HG02973 (cell line): Measurements from ENCODE around the gene IFI44L.

Experiments used
- ATAC-seq: cut with Tn5 transposase; IDR thresholded peaks from one replicate; pipeline ENCODE4 v1.9.1; 2021; ENCODE audit warnings: moderate library complexity; ENCODE audit not compliant: unreplicated experiment

Gene IFI44L

GRCh38 chr1:78619803-78620579 lies at the start of gene IFI44L:
TSS of gene IFI44L (plus strand) at chr1:78620448. CDS start at chr1:78627916, 7,468 bp downstream.
- ATAC-seq, result peak; percentile 32

GRCh38 chr1:78570539-78570938 lies 49.7 kb upstream of the IFI44L start:
- no peak for ATAC-seq

- no peak for ATAC-seq
These were observed 42.8 kb upstream of the IFI44L start for GRCh38 chr1:78577257-78578100.

GRCh38 chr1:78586572-78586971 lies 33.7 kb upstream of the IFI44L start:
- ATAC-seq, result no peak

GRCh38 chr1:78587211-78587610 lies 33.0 kb upstream of the IFI44L start:
- no peak for ATAC-seq

- ATAC-seq, result no peak
These were observed 28.3 kb upstream of the IFI44L start for GRCh38 chr1:78591971-78592370.

- no peak for ATAC-seq
These were observed 21.0 kb upstream of the IFI44L start for GRCh38 chr1:78599294-78599693.

GRCh38 chr1:78601068-78601467 lies 19.2 kb upstream of the IFI44L start:
- no peak for ATAC-seq

GRCh38 chr1:78603206-78603605 lies 17.0 kb upstream of the IFI44L start:
- ATAC-seq, result no peak

- no peak for ATAC-seq
These were observed 15.6 kb upstream of the IFI44L start for GRCh38 chr1:78604643-78605042.

GRCh38 chr1:78606274-78606673 lies 14.0 kb upstream of the IFI44L start:
- ATAC-seq, result no peak

- ATAC-seq, result no peak
These were observed 12.8 kb upstream of the IFI44L start for GRCh38 chr1:78607334-78607927.

GRCh38 chr1:78607944-78608343 lies 12.3 kb upstream of the IFI44L start:
- no peak for ATAC-seq

- ATAC-seq, result peak; percentile 38
These were observed 2.6 kb upstream of the IFI44L start for GRCh38 chr1:78617615-78618026.

- ATAC-seq, result no peak
These were observed 1.2 kb upstream of the IFI44L start for GRCh38 chr1:78619032-78619431.

GRCh38 chr1:78619446-78619802 lies 824 bp upstream of the IFI44L start:
- peak; percentile 12 for ATAC-seq

GRCh38 chr1:78620666-78621065 lies 418 bp downstream of the IFI44L start:
- no peak for ATAC-seq

- ATAC-seq, result no peak
These were observed 2.3 kb downstream of the IFI44L start for GRCh38 chr1:78622548-78622947.

- no peak for ATAC-seq
These were observed 3.8 kb downstream of the IFI44L start for GRCh38 chr1:78624035-78624434.

GRCh38 chr1:78627321-78627720 lies 7.1 kb downstream of the IFI44L start:
- ATAC-seq, result no peak

- ATAC-seq, result no peak
These were observed 10.4 kb downstream of the IFI44L start for GRCh38 chr1:78630600-78630999.

GRCh38 chr1:78633209-78633608 lies 13.0 kb downstream of the IFI44L start:
- ATAC-seq, result no peak
